Stomach smooth muscle (tissue), 2 donors: ENCODE measurements around the gene PLEKHH2.
"Not testable (repeated sequence)": the region's sequence is repeated elsewhere in the genome, so short reads cannot be mapped to it uniquely, and the experiment has no call there.

ENCODE experiments used
- H3K27ac ChIP-seq: one replicate; pipeline ENCODE4 v1.7.0; 2013; ENCODE audit warnings: mild to moderate bottlenecking, low read length, inconsistent platforms
- H3K27me3 ChIP-seq, 2 donors: one replicate each; pipeline ENCODE4 v1.7.0; 2013; ENCODE audit warnings: low read length in 2 of 2; ENCODE audit not compliant: insufficient read depth in 2 of 2, control insufficient read depth in 1 of 2
- H3K36me3 ChIP-seq, 2 donors: one replicate each; pipeline ENCODE4 v1.7.0; 2013; ENCODE audit warnings: low read length in 2 of 2; ENCODE audit not compliant: control insufficient read depth in 2 of 2, insufficient read depth in 2 of 2
- H3K4me1 ChIP-seq: one replicate; pipeline ENCODE4 v1.7.0; 2013; ENCODE audit warnings: low read length; ENCODE audit not compliant: control insufficient read depth, insufficient read depth
- H3K4me3 ChIP-seq, 2 donors: one replicate each; pipeline ENCODE4 v1.7.0; 2013; ENCODE audit warnings: low read length in 2 of 2
- H3K9ac ChIP-seq, 2 donors: one replicate each; pipeline ENCODE4 v1.7.0; 2013; ENCODE audit warnings: low read length in 2 of 2, mild to moderate bottlenecking in 1 of 2
- H3K9me3 ChIP-seq, 2 donors: one replicate each; pipeline ENCODE4 v1.7.0; 2013; ENCODE audit warnings: low read length in 2 of 2; ENCODE audit not compliant: control insufficient read depth in 2 of 2
- donor health status: healthy.
- donor health status: Pancreatic carcinoma.

Gene PLEKHH2

DNA sequence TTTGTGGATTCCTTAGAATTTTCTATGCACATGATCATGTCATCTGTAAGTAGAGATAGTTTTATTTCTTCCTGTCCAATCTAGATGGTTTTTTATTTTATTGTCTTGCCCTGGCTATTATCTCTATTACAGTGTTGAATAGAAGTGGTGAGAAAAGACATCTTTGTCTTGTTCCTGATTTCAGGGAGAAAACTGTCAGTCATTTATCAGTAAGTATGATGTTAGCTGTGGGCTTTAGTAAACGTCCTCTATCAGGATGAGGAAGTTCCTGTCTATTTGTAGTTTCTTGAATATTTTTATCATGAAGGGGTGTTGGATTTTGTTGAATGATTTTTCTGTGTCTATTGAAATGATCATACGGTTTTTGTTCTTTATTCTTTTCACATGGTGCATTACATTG, 5.3 kb downstream of the PLEKHH2 start:
- H3K9me3 ChIP-seq = no peaks in the 10 kb centered on the region
- no peak overlapping the region for H3K4me3 ChIP-seq
- no peak overlapping the region for H3K27ac ChIP-seq
- no peaks in the 10 kb centered on the region for H3K27me3 ChIP-seq
- H3K4me1 ChIP-seq = peaks cover under 1% of the 10 kb centered on the region
- no peak overlapping the region for H3K9ac ChIP-seq
- H3K36me3 ChIP-seq = no peaks in the 10 kb centered on the region

DNA sequence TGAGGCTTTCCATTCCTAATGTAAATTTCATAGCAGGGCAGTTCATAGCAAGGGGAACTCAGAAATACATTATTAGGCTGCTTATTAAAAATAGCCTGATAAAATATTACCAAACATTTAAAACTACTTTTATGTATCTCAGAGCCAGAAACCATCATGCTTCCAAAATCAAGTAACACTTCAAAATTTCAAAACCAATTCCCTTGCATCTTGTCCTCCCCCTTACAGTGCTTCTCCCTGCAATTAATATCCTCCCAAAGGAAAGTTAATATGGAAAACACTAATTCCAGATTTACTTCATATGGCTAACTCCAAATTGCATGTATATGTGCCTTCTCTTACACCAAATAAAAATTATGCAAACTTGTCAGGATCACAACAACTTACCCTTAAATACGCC, 6.6 kb downstream of the PLEKHH2 start:
- Histone ChIP-seq H3K9ac (no peak overlapping the region), H3K4me3 (no peak overlapping the region), H3K27ac (no peak overlapping the region), H3K9me3 (no peaks in the 10 kb centered on the region), H3K36me3 (no peaks in the 10 kb centered on the region), H3K4me1 (no peaks in the 10 kb centered on the region), H3K27me3 (no peaks in the 10 kb centered on the region)

DNA sequence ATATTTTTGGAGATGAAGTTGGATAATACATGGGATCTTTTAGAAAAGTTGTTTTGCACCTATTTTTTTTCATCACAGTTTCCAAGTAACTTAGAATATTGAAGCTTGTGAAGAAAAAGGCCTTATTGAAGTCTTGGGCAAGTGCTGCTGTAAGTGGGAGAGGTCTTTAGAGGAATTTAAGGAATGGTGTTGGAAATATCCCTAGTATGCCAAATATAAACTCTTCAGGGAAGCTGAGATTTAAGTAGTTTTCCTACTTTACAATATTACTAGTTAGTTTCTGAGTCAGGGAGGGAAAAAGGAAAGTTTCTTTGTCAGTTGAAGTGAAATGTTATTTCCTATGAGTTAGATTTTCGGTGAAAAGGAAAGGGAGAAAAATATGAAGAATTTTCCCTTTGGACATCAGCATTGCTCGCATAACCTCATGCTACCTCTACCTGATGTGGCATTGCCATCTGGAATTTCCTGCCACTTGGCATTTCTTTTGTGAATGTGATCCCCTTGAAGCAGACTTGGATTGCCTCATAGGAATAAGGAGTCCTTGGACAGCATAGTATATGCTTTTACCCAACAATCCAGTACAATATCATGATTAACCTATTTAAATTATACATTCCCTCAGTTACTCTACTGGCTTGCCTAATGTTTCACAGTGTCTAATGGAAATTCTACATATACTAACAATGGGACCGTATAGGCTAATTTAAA, 12.1 kb downstream of the PLEKHH2 start:
- Histone ChIP-seq H3K4me3 (no peak overlapping the region), H3K9ac (no peak overlapping the region), H3K9me3 (no peaks in the 10 kb centered on the region), H3K27ac (no peak overlapping the region), H3K36me3 (no peaks in the 10 kb centered on the region), H3K4me1 (no peaks in the 10 kb centered on the region), H3K27me3 (no peaks in the 10 kb centered on the region)

DNA sequence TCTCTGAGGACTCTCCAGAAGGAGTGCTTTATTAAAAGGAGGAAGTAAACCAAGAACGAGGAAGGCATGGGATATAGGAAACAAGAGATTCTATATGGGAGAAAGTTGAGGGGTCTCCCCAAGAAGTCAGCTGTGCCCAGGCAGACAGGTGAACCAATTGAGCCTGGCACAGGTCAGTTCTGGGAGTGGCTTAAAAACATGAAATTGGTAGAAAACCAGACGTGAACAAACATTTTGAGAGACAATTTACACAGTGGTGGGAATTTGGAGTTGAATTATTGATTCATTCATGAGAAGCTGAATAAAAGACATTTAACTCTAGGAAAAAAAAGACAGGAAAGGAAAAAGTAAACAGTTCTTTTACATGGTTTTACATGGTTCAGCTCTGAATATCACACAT, 16.4 kb downstream of the PLEKHH2 start:
- Histone ChIP-seq H3K9me3 (peaks cover 0 to 3% of the 10 kb centered on the region in 2 donors), H3K27ac (no peak overlapping the region), H3K4me3 (no peak overlapping the region), H3K36me3 (no peaks in the 10 kb centered on the region), H3K27me3 (no peaks in the 10 kb centered on the region), H3K4me1 (no peaks in the 10 kb centered on the region), H3K9ac (no peak overlapping the region)

DNA sequence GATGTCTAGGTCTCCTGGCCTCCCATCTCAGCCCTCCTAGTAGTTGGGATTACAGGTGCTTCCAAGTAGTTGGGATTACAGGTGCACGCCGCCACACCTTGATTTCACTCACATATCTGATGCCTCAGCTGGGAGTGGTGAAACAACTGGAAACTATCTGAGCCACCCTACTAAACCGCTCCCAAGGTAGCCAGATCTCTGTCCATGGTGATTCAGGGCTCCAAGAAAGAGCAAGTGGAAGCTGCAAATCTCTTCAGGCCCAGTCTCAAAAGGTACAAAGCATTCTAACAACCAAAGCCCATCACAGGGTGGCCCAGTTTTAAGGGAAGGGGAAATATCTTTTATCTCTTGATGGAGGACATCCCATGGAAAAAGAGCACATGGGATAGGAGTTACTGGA, 20.2 kb downstream of the PLEKHH2 start:
- Histone ChIP-seq H3K4me3 (no peak overlapping the region), H3K9ac (no peak overlapping the region), H3K27me3 (no peaks in the 10 kb centered on the region), H3K4me1 (no peaks in the 10 kb centered on the region), H3K36me3 (no peaks in the 10 kb centered on the region), H3K9me3 (peaks cover 0 to 4% of the 10 kb centered on the region in 2 donors), H3K27ac (no peak overlapping the region)

DNA sequence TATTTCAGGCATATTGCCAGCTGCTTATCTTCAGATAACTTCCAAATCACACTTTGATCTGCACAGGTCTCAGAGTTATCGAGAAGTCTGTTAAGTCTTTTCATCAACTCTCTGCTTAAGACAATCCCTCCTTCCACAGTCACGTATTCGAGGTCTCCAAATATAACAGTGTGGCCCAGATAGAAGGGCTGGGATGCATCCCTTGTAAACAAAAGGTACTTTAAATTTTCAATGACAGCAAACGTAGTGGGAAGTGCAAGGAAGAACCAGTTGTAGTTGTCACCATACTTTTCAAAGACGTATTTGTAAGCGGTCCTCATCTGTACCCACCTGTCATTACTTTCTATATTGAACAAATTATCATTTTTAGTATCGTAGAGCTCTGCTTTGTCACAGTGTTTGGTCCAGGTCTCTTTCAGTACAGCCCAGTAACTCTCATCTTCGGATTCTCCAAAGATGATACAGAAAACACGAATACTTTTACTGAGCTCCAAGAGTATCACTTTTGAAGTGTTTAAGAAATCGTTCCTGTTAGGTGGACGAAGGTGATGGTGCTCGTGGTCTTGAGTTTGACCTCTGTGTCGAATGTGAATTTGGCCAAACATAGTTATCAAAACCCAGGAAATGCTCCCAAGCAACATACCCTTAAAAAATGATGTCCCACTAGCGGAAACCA, 38.7 kb downstream of the PLEKHH2 start:
- Histone ChIP-seq H3K9me3 (no peaks in the 10 kb centered on the region), H3K36me3 (no peaks in the 10 kb centered on the region), H3K27ac (peak overlapping the region; percentile 33), H3K9ac (peak overlapping the region; percentile 79 to 89), H3K4me1 (peaks cover 3% of the 10 kb centered on the region), H3K27me3 (no peaks in the 10 kb centered on the region), H3K4me3 (peak overlapping the region; percentile 77 to 81)

DNA sequence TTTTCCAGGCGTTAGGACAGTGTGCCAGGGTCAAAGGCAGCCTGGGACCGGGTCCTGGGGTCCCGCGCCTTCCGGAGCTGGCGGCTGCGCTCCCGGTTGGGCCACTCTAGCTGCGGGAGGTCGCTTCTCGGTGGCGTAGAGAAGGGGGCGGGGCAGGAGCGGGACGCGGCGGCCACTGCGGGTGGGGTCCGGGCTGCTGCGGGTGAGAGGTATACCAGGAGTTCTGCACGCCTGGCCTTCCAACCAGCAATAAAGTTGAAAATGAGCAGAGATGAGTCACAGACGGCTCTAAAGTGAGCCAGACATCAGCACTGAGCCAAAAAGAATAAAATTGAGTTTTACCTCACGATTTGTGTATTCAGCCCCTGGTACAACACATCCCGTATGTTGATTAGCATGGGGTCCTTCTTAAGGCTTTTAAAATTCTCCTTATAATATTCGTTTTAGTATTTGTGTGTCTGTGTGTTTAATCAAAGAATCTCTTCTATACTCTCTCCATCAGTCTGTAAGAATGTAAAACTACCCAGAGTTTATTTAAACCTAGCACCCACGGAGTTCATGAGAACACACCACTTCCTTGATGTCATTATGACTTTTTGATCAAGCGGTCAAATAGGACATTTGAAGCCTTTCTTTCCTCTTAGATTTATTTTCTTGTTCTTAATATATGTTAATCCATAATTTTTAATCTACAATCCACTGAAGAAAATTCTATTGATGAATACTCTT, 39.4 kb downstream of the PLEKHH2 start, which contains the start of gene C1GALT1C1L:
Gene C1GALT1C1L (minus strand): TSS at position 108 of the 729 bp plus-strand sequence. CDS start 107 bp downstream, at position 1.
- H3K27ac ChIP-seq = peak within 1 kb of the TSS; percentile 33
- H3K9ac ChIP-seq = peak within 1 kb of the TSS; percentile 79 to 89
- no peaks in the 10 kb centered on the region for H3K9me3 ChIP-seq
- peak within 1 kb of the TSS; percentile 77 to 81 for H3K4me3 ChIP-seq
- H3K36me3 ChIP-seq = no peaks in the 10 kb centered on the region
- H3K27me3 ChIP-seq = no peaks in the 10 kb centered on the region
- H3K4me1 ChIP-seq = peaks cover 3% of the 10 kb centered on the region

DNA sequence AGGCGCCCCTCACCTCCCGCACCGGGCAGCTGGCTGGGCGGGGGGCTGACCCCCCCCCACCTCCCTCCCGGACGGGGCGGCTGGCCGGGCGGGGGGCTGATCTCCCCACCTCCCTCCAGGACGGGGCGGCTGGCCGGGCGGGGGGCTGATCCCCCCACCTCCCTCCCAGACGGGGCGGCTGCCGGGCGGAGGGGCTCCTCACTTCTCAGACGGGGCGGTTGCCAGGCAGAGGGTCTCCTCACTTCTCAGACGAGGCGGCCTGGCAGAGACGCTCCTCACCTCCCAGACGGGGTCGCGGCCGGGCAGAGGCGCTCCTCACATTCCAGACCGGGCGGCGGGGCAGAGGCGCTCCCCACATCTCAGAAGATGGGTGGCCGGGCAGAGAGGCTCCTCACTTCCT, 40.7 kb downstream of the PLEKHH2 start:
- not testable (repeated sequence) for H3K9ac ChIP-seq

DNA sequence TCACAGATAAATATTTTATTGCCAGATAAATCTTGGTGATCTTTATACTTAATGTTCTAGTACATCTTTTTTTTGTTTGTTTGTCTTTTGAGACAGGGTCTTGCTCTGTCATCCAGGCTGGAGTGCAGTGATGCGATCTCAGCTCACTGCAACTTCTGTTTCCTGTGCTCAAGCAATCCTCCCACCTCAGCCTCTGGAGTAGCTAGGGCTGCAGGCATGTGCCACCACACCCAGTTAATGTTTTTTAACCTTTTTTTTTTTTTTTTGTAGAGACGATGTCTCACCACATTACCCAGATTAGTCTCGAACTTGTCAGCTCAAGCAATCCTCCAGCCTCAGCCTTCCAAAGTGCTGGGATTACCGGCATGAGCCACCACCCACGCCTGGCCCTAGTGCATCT, 48.3 kb downstream of the PLEKHH2 start:
- H3K4me3 ChIP-seq = no peak overlapping the region
- H3K36me3 ChIP-seq = no peaks in the 10 kb centered on the region
- no peak overlapping the region for H3K9ac ChIP-seq
- H3K27me3 ChIP-seq = no peaks in the 10 kb centered on the region
- no peak overlapping the region for H3K27ac ChIP-seq
- no peaks in the 10 kb centered on the region for H3K4me1 ChIP-seq
- no peaks in the 10 kb centered on the region for H3K9me3 ChIP-seq

More for the DNA sequence above, 40.7 kb downstream of the PLEKHH2 start:
- not testable (repeated sequence) for H3K4me3 ChIP-seq, H3K27ac ChIP-seq, H3K4me1 ChIP-seq, H3K27me3 ChIP-seq, H3K36me3 ChIP-seq, H3K9me3 ChIP-seq

DNA sequence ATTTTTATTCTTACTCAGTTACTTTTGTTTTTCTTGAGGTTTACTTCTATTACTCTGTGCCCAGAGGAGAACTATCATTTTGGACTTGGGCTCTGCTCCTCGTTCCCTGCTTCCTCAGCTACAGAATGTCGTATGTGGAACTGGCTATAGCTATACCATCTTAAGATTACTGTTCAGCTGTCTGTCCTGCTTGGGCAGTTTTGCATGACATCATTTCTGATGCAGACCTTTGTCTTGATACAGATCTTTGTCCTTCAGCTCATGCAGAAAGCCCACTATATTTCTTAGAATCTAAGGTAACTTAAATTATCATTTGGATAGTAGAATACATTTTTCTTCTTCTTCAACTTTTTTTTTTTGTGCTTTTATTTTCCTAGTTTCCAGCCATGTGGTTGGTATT, 52.9 kb downstream of the PLEKHH2 start:
- Histone ChIP-seq H3K9ac (no peak overlapping the region), H3K9me3 (no peaks in the 10 kb centered on the region), H3K27ac (no peak overlapping the region), H3K4me3 (no peak overlapping the region), H3K27me3 (no peaks in the 10 kb centered on the region), H3K4me1 (no peaks in the 10 kb centered on the region), H3K36me3 (no peaks in the 10 kb centered on the region)
